Left renal pelvis (tissue), 4 donors: ENCODE measurements around the gene HDLBP. TPM values are rescaled to one million over a fixed set of nuclear protein-coding genes. Genes with fewer than 3 reads are reported as not detected.
"Not testable (repeated sequence)": the region's sequence is repeated elsewhere in the genome, so short reads cannot be mapped to it uniquely, and the experiment has no call there.

Source experiments
- DNase-seq, 4 donors: peaks; one replicate each; pipeline ENCODE4 v3.0.0-alpha.2; 2013; ENCODE audit warnings: low read depth in 4 of 4, low spot score in 3 of 4
- polyA plus RNA-seq, 4 donors: library from polyadenylated mRNA; unstranded; fragments of 120-200 nt; gene quantifications; one replicate each; pipeline ENCODE4 v1.2.1, GENCODE V29; 2013; ENCODE audit not compliant: insufficient read length in 4 of 4

Gene HDLBP
- polyA plus RNA-seq, 4 donors = 312 to 379 (median 335) TPM

- DNase-seq = no peak
Observed at GRCh38 chr2:241279413-241279812, 36.1 kb downstream of the HDLBP start.

GRCh38 chr2:241278306-241278705 lies 37.2 kb downstream of the HDLBP start:
- DNase-seq = not testable (repeated sequence)

- no peak for DNase-seq
Observed at GRCh38 chr2:241275910-241276309, 39.6 kb downstream of the HDLBP start.

GRCh38 chr2:241275504-241275903 lies 40.0 kb downstream of the HDLBP start:
- no peak for DNase-seq

GRCh38 chr2:241274127-241274526 lies 41.3 kb downstream of the HDLBP start:
- no peak for DNase-seq

GRCh38 chr2:241273210-241274020 lies 42.1 kb downstream of the HDLBP start:
- DNase-seq = no peak

GRCh38 chr2:241272303-241273209 lies 42.9 kb downstream of the HDLBP start:
- no peak for DNase-seq

- peak; percentile 31 to 46 (median 36) for DNase-seq
Observed at GRCh38 chr2:241271706-241272302, 43.7 kb downstream of the HDLBP start.

- no peak for DNase-seq
Observed at GRCh38 chr2:241270531-241270930, 44.9 kb downstream of the HDLBP start.

- DNase-seq = no peak
Observed at GRCh38 chr2:241269707-241270520, 45.6 kb downstream of the HDLBP start.

- DNase-seq = no peak
Observed at GRCh38 chr2:241268716-241269445, 46.6 kb downstream of the HDLBP start.

- no peak for DNase-seq
Observed at GRCh38 chr2:241268306-241268705, 47.2 kb downstream of the HDLBP start.

GRCh38 chr2:241267249-241268067 lies 48.0 kb downstream of the HDLBP start:
- DNase-seq = no peak

- no peak for DNase-seq
Observed at GRCh38 chr2:241265506-241265905, 50.0 kb downstream of the HDLBP start.

- no peak for DNase-seq
Observed at GRCh38 chr2:241263061-241263460, 52.4 kb downstream of the HDLBP start.

- DNase-seq = no peak
Observed at GRCh38 chr2:241261628-241262027, 53.8 kb downstream of the HDLBP start.

GRCh38 chr2:241260911-241261310 lies 54.6 kb downstream of the HDLBP start:
- no peak for DNase-seq

- DNase-seq = no peak
Observed at GRCh38 chr2:241258505-241259280, 56.8 kb downstream of the HDLBP start.
